HepG2 (cell line): ENCODE measurements around the gene RAD52. TPM values are rescaled to one million over a fixed set of nuclear protein-coding genes. Genes with fewer than 3 reads are reported as not detected.
A peak's percentile ranks its signal among the peaks of the same experiment; 100 is the strongest.

Experiments used
- HDAC2 ChIP-seq: sonication (generic); formaldehyde crosslinking; IDR thresholded peaks from 2 replicates; pipeline ENCODE4 v1.4.0; 2020; ENCODE audit warnings: missing genetic modification reagents
- HNF4A ChIP-seq: sonication (generic); formaldehyde crosslinking; IDR thresholded peaks from 2 replicates; pipeline ENCODE4 v1.4.0; 2020; ENCODE audit warnings: missing genetic modification reagents
- HNRNPH1 ChIP-seq: fragments of 200-400 bp; formaldehyde crosslinking; optimal IDR thresholded peaks from 2 replicates; pipeline ENCODE3; 2017; ENCODE audit warnings: mild to moderate bottlenecking, low read depth, low read length
- HOMEZ ChIP-seq: IDR thresholded peaks from 2 replicates; pipeline ENCODE4 v1.6.1; 2016; ENCODE audit warnings: low read depth
- JUNB ChIP-seq: sonication (generic); formaldehyde crosslinking; IDR thresholded peaks from 2 replicates; pipeline ENCODE4 v1.8.0; 2022; ENCODE audit warnings: missing genetic modification reagents, mild to moderate bottlenecking, borderline replicate concordance
- PPARG ChIP-seq: conservative IDR thresholded peaks from 2 replicates; pipeline ENCODE4 v1.6.1; 2016; ENCODE audit warnings: missing biosample characterization, missing genetic modification reagents
- RARA ChIP-seq: IDR thresholded peaks from 2 replicates; pipeline ENCODE4 v1.6.1; 2016; ENCODE audit warnings: missing genetic modification reagents, missing compliant biosample characterization
- RXRA ChIP-seq: sonication (generic); formaldehyde crosslinking; IDR thresholded peaks from 2 replicates; pipeline ENCODE4 v1.5.1; 2020; ENCODE audit warnings: missing genetic modification reagents
- SOX6 ChIP-seq, 2 experiments: fragments of 450-650 bp in 1 of 2; sonication (generic) in 1 of 2; formaldehyde crosslinking in 1 of 2; IDR thresholded peaks; 2 replicates each; pipeline versions ENCODE4 v1.4.0 to v1.6.1; 2017 to 2020; ENCODE audit warnings: antibody characterized with exemption in 1 of 2, mild to moderate bottlenecking in 1 of 2, missing genetic modification reagents in 1 of 2
- TEAD3 ChIP-seq: optimal IDR thresholded peaks from 2 replicates; pipeline ENCODE3; 2016; ENCODE audit warnings: borderline replicate concordance
- ZFY ChIP-seq: sonication (generic); formaldehyde crosslinking; IDR thresholded peaks from 2 replicates; pipeline ENCODE4 v1.4.0; 2020; ENCODE audit warnings: missing genetic modification reagents
- ZSCAN12 ChIP-seq: sonication (generic); formaldehyde crosslinking; IDR thresholded peaks from 2 replicates; pipeline ENCODE4 v1.9.0; 2021; ENCODE audit warnings: mild to moderate bottlenecking, missing genetic modification reagents
- polyA plus RNA-seq, 8 experiments: library from polyadenylated mRNA; depleted of rRNA in 3 of 8; stranded (reverse) in 7 of 8; unstranded in 1 of 8; fragments of >200 nt; fragmentation: Illumina TruSeq in 4 of 8; extraction: Trizol in 4 of 8; gene quantifications; 2 replicates each; pipeline versions ENCODE4 v1.2.1 to v1.2.3, GENCODE V29; 2011 to 2016; ENCODE audit warnings: low read depth in 4 of 8, missing spikeins in 1 of 8, mixed read lengths in 1 of 8; ENCODE audit not compliant: insufficient read depth in 1 of 8
- total RNA-seq, 5 experiments: library from RNA; depleted of rRNA; stranded (reverse); fragments of >200 nt; fragmentation: Illumina TruSeq; extraction: Trizol; gene quantifications; 2 replicates each; pipeline ENCODE4 v1.2.3, GENCODE V29; 2016; ENCODE audit warnings: low read depth in 1 of 5
- TF ChIP-seq, protein P1 (sequence below): sonication (generic); formaldehyde crosslinking; conservative IDR thresholded peaks from 2 replicates; pipeline ENCODE4 v1.4.0; 2020; ENCODE audit warnings: mild to moderate bottlenecking, missing genetic modification reagents, moderate library complexity
- TF ChIP-seq, protein P2 (sequence below): sonication (generic); formaldehyde crosslinking; IDR thresholded peaks from 2 replicates; pipeline ENCODE4 v1.5.1; 2020; ENCODE audit warnings: missing genetic modification reagents, mild to moderate bottlenecking, borderline replicate concordance
- TF ChIP-seq, protein P3 (sequence below): sonication (generic); formaldehyde crosslinking; IDR thresholded peaks from 2 replicates; pipeline ENCODE4 v1.4.0; 2020; ENCODE audit warnings: missing genetic modification reagents, mild to moderate bottlenecking, borderline replicate concordance
- TF ChIP-seq, protein P4 (sequence below): sonication (generic); formaldehyde crosslinking; IDR thresholded peaks from 2 replicates; pipeline ENCODE4 v1.4.0; 2020; ENCODE audit warnings: missing genetic modification reagents

Gene RAD52
- total and polyA plus RNA-seq, 2 of the 13 experiments (the other 11 are each of a cell fraction or from before 2014, with no cell fraction given), result 14.3 to 19.9 TPM

GRCh38 chr12:873954-874353, 75.5 kb downstream of the RAD52 start (continued):
- TF ChIP-seq SOX6 (IDR thresholded peaks at IDR 0.05) (no peak), SOX6 (CRISPR knock-in tag; IDR thresholded peaks at IDR 0.05) (no peak), HNRNPH1 (no peak), HNF4A (peak; percentile 50; the same call in 1 of the 2 replicates), RARA (peak; percentile 92), RXRA (CRISPR knock-in tag) (peak; percentile 42; the same call in 1 of the 2 replicates), JUNB (CRISPR knock-in tag) (peak; percentile 36; the same call in 1 of the 2 replicates), PPARG (no peak), ZSCAN12 (CRISPR knock-in tag) (no peak), HOMEZ (CRISPR knock-in tag) (peak; percentile 62; the same call in 1 of the 2 replicates), ZFY (CRISPR knock-in tag) (no peak), TEAD3 (peak; percentile 43), HDAC2 (0 out of 2 replicates have a peak, but pooled peaks have one; percentile 25)
- TF ChIP-seq, protein P1, sequence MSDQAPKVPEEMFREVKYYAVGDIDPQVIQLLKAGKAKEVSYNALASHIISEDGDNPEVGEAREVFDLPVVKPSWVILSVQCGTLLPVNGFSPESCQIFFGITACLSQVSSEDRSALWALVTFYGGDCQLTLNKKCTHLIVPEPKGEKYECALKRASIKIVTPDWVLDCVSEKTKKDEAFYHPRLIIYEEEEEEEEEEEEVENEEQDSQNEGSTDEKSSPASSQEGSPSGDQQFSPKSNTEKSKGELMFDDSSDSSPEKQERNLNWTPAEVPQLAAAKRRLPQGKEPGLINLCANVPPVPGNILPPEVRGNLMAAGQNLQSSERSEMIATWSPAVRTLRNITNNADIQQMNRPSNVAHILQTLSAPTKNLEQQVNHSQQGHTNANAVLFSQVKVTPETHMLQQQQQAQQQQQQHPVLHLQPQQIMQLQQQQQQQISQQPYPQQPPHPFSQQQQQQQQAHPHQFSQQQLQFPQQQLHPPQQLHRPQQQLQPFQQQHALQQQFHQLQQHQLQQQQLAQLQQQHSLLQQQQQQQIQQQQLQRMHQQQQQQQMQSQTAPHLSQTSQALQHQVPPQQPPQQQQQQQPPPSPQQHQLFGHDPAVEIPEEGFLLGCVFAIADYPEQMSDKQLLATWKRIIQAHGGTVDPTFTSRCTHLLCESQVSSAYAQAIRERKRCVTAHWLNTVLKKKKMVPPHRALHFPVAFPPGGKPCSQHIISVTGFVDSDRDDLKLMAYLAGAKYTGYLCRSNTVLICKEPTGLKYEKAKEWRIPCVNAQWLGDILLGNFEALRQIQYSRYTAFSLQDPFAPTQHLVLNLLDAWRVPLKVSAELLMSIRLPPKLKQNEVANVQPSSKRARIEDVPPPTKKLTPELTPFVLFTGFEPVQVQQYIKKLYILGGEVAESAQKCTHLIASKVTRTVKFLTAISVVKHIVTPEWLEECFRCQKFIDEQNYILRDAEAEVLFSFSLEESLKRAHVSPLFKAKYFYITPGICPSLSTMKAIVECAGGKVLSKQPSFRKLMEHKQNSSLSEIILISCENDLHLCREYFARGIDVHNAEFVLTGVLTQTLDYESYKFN (CRISPR knock-in tag), result peak; percentile 34
- TF ChIP-seq, protein P2, sequence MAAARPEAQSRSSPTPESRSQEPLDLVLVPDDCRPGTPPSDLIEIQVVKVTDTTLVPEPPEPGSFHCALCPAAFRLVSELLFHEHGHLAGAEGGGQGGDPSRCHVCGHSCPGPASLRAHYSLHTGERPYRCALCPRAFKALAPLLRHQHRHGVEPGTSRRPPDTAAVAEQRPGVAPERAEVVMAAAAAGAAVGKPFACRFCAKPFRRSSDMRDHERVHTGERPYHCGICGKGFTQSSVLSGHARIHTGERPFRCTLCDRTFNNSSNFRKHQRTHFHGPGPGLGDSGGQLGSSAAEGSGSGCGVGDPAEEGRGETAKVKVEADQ (CRISPR knock-in tag), result no peak
- TF ChIP-seq, protein P3, sequence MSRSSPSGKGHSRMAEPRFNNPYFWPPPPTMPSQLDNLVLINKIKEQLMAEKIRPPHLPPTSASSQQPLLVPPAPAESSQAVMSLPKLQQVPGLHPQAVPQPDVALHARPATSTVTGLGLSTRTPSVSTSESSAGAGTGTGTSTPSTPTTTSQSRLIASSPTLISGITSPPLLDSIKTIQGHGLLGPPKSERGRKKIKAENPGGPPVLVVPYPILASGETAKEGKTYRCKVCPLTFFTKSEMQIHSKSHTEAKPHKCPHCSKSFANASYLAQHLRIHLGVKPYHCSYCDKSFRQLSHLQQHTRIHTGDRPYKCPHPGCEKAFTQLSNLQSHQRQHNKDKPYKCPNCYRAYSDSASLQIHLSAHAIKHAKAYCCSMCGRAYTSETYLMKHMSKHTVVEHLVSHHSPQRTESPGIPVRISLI (CRISPR knock-in tag), result peak; percentile 91
- TF ChIP-seq, protein P4, sequence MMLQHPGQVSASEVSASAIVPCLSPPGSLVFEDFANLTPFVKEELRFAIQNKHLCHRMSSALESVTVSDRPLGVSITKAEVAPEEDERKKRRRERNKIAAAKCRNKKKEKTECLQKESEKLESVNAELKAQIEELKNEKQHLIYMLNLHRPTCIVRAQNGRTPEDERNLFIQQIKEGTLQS (CRISPR knock-in tag), result peak; percentile 61; the same call in 1 of the 2 replicates
